GM18507 (cell line): ENCODE data around the gene DGKD.

Experiments
- DNase-seq: peaks from one replicate; pipeline ENCODE4 v3.0.0; 2011; ENCODE audit warnings: low read depth; ENCODE audit not compliant: insufficient read length; ENCODE audit errors: extremely low spot score
- FAIRE-seq: peaks from 2 replicates; lab custom pipeline; 2011; peaks lifted over from hg19 to GRCh38; lab: Jason Lieb, UNC

DGKD gene

DNA sequence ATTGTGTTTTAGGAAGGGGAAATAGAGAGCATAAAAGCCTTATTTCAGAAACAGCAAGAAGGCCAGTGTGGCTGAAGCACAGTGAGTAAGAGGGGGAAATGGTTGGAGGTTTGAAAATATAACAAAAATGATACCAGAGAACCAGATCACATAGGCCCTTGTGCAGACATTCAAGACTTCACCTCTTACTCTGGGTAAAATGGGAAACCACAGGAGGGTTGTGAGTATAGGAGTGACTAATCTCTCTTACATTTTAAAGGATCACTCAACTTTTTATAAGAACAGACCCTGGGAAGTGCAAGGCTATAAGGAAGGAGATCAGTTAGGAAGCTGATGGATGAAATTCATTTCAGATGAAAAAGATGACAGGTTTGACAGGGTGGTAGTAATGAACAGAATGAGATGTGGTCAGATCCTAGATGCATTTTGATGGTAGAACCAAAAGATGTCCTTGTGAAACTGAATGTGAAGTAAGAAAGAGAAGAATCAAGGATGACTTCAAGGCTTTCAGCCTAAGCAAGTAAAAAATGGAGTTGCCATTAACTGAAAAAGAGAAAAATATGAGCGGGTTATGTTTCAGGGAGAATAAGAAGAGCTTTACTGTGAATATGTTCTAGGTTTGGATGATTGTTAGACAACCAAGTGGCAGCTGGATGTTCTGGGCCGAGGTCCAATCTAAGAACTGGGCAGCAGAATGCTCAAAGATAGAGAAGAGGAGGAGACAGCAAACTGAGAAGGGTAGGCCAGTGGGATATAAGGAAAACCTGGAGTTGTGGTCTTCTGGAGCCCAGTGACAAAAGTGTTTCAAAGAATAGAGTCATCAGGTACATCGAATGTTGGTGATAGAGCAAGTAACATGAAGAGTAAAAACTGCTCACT, 147.1 kb downstream of the DGKD start:
- FAIRE-seq, result peak; percentile 64
- no peak for DNase-seq

DNA sequence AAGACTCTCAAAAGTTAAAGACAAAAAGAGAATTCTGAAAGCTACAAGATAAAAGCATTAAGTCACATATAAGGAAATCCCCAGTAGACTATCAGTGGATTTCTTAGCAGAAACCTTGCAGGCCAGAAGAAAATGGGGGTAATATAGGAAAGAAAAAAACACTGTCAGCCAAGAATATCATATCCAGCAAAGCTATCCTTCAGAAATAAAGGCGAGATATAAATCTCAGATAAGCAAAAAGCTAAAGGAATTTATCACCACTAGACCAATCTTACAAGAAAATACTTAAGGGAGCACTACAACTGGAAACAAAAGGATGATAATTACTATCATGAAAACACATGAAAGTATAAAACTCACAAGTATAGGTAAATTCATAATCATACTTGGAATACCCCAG, 149.2 kb downstream of the DGKD start:
- FAIRE-seq, result peak; percentile 26
- DNase-seq, result no peak

DNA sequence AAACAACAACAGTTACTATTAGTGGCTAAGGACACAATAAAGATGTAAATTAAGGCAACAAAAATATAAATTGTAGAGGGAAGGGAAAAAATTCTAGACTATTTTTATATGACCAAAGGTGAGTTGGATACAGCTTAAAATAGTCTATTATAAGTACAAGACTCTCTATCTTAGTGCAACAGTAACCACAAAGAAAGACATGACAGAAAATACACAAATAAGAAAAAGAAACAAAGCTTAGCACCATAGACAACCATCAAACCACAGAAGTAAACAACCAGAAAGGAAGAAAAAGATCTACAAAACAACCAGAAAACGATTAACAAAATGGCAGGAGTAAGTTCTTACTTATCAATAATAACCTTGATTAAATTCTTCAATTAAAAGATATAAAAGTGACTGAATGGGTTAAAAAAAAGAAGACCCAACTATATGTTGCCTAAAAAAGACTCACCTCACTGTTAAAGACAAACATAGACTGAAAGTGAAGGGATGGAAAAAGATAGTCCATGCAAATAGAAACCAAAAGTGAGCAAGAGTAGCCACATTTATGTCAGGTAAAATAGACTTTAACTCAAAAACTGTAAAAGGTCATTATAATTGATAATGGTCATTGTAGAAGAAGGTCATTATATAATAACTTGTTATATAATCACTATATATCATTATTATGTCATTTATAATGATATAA, 149.8 kb downstream of the DGKD start:
- peak; percentile 66 for FAIRE-seq

DNA sequence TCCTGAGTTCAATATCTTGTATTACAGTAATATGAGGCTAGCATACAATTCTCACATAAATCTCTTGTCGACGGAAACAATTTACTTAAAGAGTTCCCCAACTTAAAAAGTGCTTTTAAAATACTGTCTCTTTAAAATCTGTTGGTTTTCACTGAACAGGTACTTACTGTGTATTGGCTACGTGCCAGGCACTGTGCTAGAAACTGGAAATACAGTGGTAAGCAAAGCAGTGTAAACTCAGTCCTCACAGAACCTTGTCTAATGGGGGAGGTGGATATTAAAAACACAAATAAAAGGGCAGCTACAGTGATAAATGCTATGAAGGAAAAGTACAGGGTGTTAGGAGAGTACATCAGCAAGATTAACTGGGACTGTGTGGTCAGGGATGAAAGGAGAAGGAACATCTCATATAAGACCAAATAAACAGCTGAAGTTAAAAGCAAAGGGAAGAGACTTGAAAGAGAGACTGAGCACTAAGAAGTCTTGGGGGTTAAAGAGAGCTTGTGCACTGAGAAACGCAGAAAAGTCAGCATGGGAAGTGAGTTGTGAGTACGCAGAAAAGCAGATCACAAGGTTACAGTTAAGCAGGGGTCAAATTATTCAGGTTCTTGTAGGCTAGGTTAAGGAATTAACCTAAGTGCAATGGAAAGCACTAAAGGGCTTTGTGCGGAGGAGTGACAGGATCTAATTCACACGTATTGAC, 159.8 kb downstream of the DGKD start:
- no peak for DNase-seq
- FAIRE-seq, result peak; percentile 45

More for the DNA sequence above, 149.8 kb downstream of the DGKD start:
- no peak for DNase-seq

DNA sequence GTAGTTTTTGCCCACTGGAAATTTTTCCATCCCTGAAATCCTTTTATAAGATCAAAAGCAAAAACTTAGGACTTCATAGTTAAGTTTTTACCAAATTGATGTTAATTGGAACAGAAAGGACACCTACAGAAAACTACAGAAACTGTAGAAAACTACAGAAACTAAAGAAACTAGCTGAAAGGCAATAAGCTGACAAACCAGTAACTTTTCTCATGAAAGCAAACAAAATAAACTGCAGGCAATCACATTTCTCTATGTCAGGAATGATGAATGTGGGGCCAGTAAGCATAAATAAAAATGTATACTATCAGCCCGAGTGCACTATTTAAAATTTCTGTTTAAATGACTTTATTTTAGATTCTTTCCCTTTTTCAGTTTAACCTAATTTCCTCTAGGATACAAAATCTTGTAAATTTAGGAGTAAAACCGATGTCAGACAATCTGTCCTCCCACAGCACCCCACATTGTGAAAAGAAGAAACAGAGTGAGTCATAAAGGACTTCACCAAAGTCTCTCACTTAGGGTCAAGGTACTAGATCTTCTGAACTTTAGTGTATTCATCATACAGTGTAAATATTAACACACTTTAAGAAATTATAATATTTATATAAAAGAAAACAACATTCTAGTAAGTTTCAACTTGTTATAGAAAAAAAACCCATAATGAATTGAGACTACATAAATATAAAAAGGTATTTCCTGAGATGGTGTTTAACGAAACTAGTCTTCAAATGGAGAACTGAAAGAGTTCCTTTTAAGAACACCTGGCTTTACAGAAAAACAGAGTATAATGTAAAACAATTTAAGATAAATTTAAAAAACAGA, 165.7 kb downstream of the DGKD start:
- DNase-seq, result peak; percentile 9
- FAIRE-seq, result peak; percentile 84
